ENCODE measurements around the gene NDRG3. TPM values are rescaled to one million over a fixed set of nuclear protein-coding genes. Genes with fewer than 3 reads are reported as not detected.

Gene NDRG3
- total and polyA plus RNA-seq, 10 of the 15 experiments (the other 5 are each of a cell fraction or from before 2014, with no cell fraction given) = 11.2 to 29.7 (median 14.9) TPM

- TF ChIP-seq, protein P1, sequence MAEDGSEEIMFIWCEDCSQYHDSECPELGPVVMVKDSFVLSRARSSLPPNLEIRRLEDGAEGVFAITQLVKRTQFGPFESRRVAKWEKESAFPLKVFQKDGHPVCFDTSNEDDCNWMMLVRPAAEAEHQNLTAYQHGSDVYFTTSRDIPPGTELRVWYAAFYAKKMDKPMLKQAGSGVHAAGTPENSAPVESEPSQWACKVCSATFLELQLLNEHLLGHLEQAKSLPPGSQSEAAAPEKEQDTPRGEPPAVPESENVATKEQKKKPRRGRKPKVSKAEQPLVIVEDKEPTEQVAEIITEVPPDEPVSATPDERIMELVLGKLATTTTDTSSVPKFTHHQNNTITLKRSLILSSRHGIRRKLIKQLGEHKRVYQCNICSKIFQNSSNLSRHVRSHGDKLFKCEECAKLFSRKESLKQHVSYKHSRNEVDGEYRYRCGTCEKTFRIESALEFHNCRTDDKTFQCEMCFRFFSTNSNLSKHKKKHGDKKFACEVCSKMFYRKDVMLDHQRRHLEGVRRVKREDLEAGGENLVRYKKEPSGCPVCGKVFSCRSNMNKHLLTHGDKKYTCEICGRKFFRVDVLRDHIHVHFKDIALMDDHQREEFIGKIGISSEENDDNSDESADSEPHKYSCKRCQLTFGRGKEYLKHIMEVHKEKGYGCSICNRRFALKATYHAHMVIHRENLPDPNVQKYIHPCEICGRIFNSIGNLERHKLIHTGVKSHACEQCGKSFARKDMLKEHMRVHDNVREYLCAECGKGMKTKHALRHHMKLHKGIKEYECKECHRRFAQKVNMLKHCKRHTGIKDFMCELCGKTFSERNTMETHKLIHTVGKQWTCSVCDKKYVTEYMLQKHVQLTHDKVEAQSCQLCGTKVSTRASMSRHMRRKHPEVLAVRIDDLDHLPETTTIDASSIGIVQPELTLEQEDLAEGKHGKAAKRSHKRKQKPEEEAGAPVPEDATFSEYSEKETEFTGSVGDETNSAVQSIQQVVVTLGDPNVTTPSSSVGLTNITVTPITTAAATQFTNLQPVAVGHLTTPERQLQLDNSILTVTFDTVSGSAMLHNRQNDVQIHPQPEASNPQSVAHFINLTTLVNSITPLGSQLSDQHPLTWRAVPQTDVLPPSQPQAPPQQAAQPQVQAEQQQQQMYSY (CRISPR knock-in tag; IDR thresholded peaks at IDR 0.05) = no peak
- no peak for TF ChIP-seq ATF3 (IDR thresholded peaks at IDR 0.05; ENCODE audit: borderline replicate concordance, extremely low read depth, low read depth, low read length)
- TF ChIP-seq RUNX3 (IDR thresholded peaks at IDR 0.05; ENCODE audit: low read length) = no peak
- TF ChIP-seq TARDBP (IDR thresholded peaks at IDR 0.05; ENCODE audit: borderline replicate concordance) = no peak
- TF ChIP-seq, protein P2, sequence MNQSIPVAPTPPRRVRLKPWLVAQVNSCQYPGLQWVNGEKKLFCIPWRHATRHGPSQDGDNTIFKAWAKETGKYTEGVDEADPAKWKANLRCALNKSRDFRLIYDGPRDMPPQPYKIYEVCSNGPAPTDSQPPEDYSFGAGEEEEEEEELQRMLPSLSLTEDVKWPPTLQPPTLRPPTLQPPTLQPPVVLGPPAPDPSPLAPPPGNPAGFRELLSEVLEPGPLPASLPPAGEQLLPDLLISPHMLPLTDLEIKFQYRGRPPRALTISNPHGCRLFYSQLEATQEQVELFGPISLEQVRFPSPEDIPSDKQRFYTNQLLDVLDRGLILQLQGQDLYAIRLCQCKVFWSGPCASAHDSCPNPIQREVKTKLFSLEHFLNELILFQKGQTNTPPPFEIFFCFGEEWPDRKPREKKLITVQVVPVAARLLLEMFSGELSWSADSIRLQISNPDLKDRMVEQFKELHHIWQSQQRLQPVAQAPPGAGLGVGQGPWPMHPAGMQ (IDR thresholded peaks at IDR 0.05; ENCODE audit: borderline replicate concordance) = no peak
- no peak for TF ChIP-seq KDM1A (IDR thresholded peaks at IDR 0.05; ENCODE audit: borderline replicate concordance)
- TF ChIP-seq, protein P3, sequence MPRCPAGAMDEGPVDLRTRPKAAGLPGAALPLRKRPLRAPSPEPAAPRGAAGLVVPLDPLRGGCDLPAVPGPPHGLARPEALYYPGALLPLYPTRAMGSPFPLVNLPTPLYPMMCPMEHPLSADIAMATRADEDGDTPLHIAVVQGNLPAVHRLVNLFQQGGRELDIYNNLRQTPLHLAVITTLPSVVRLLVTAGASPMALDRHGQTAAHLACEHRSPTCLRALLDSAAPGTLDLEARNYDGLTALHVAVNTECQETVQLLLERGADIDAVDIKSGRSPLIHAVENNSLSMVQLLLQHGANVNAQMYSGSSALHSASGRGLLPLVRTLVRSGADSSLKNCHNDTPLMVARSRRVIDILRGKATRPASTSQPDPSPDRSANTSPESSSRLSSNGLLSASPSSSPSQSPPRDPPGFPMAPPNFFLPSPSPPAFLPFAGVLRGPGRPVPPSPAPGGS (IDR thresholded peaks at IDR 0.05; ENCODE audit: borderline replicate concordance, insufficient read depth, low read depth, low read length, poor library complexity, severe bottlenecking) = no peak
- TF ChIP-seq FOXM1 (IDR thresholded peaks at IDR 0.05; ENCODE audit: low read depth, low read length) = no peak
Observed at GRCh38 chr20:36785308-36785707, 39.4 kb upstream of the NDRG3 start (continued).
